Thyroid gland (tissue), 4 donors: ENCODE measurements around the gene COX6B2. TPM values are rescaled to one million over a fixed set of nuclear protein-coding genes. Genes with fewer than 3 reads are reported as not detected.
A peak's percentile ranks its signal among the peaks of the same experiment; 100 is the strongest.

Experiments used
- DNase-seq, 2 donors: peaks; one replicate each; pipeline ENCODE4 v3.0.0-alpha.2; 2019
- H3K27ac ChIP-seq, 3 donors: fragments of 200-600 bp; sonication (generic); 1 replicate in 2 of 3; 2 replicates in 1 of 3; pipeline ENCODE4 v1.5.1; 2016 to 2019; ENCODE audit warnings: mild to moderate bottlenecking in 1 of 3, moderate library complexity in 1 of 3
- H3K27me3 ChIP-seq: fragments of 200-600 bp; sonication (generic); one replicate; pipeline ENCODE4 v1.5.1; 2019
- H3K36me3 ChIP-seq, 2 donors: fragments of 200-600 bp; sonication (generic); one replicate each; pipeline ENCODE4 v1.5.1; 2016 to 2019
- H3K4me1 ChIP-seq, 2 donors: fragments of 200-600 bp; sonication (generic); one replicate each; pipeline ENCODE4 v1.5.1; 2017 to 2019
- H3K4me3 ChIP-seq, 3 donors: fragments of 200-600 bp; sonication (generic); replicated peaks in 1 of 3; 1 replicate in 2 of 3; 2 replicates in 1 of 3; pipeline ENCODE4 v1.5.1; 2016; ENCODE audit warnings: mild to moderate bottlenecking in 1 of 3
- H3K9me3 ChIP-seq: fragments of 200-600 bp; sonication (generic); one replicate; pipeline ENCODE4 v1.5.1; 2017
- CTCF ChIP-seq, 6 experiments: fragments of 200-600 bp in 3 of 6; fragments of 450-650 bp in 3 of 6; sonication (generic) in 3 of 6; IDR thresholded peaks; one replicate each; pipeline ENCODE4 v1.5.1; 2016 to 2019; ENCODE audit warnings: antibody characterized with exemption in 6 of 6, mild to moderate bottlenecking in 2 of 6, inconsistent platforms in 1 of 6, moderate library complexity in 1 of 6
- POLR2A ChIP-seq, 2 donors: fragments of 450-650 bp; IDR thresholded peaks; one replicate each; pipeline ENCODE4 v1.6.1; 2017; ENCODE audit warnings: antibody characterized with exemption in 2 of 2, mild to moderate bottlenecking in 2 of 2, moderate library complexity in 1 of 2
- WGBS, 2 donors: methylation state at CpG; one replicate each; pipeline ENCODE4 v1.1.5; 2017; 5-methylcytosine and 5-hydroxymethylcytosine counted together
- intact Hi-C: fragments of 100-400 bp; cut with DNase I; formaldehyde crosslinking; loops from one replicate; pipeline ENCODE4 v1.15.1; 2023
- total RNA-seq, 4 donors: library from RNA; depleted of rRNA; stranded (reverse); fragments of >200 nt; gene quantifications; one replicate each; pipeline ENCODE4 v1.2.3, GENCODE V29; 2016

The COX6B2 gene
- total RNA-seq, 4 donors from 2014 or later = 0.94 TPM; not detected in 3

GRCh38 chr19:55389386-55390317, 35.1 kb upstream of the COX6B2 start:
- Histone ChIP-seq H3K27me3 (no peaks in the 10 kb centered on the region), H3K4me1 (peaks cover 23 to 37% of the 10 kb centered on the region in 2 donors), H3K27ac (no peak overlapping the region), H3K9me3 (no peaks in the 10 kb centered on the region), H3K4me3 (no peak overlapping the region), H3K36me3 (peaks cover 18 to 23% of the 10 kb centered on the region in 2 donors)
- intact Hi-C loops = loop anchor here (10.0 kb wide), 1 partner anchor 265 kb away; the partner anchor contains the start of gene U2AF2
- WGBS, 2 donors = 85 to 87% methylated on average over 17 to 19 of the region's 21 CpGs
- no peak for DNase-seq
- TF ChIP-seq POLR2A (IDR thresholded peaks at IDR 0.05) (no peak), CTCF (IDR thresholded peaks at IDR 0.05) (no peak)

- DNase-seq = no peak
- H3K4me3 ChIP-seq = no peak overlapping the region
- no peaks in the 10 kb centered on the region for H3K27me3 ChIP-seq
- peaks cover 33 to 48% of the 10 kb centered on the region in 2 donors for H3K4me1 ChIP-seq
- H3K9me3 ChIP-seq = no peaks in the 10 kb centered on the region
- H3K36me3 ChIP-seq = peaks cover 18 to 23% of the 10 kb centered on the region in 2 donors
- TF ChIP-seq POLR2A (IDR thresholded peaks at IDR 0.05) = no peak
- TF ChIP-seq CTCF (IDR thresholded peaks at IDR 0.05) = no peak
- WGBS, 2 donors = 82 to 97% methylated on average over 12 to 18 of the region's 24 CpGs
- no peak overlapping the region for H3K27ac ChIP-seq
- intact Hi-C loops = loop anchor here (10.0 kb wide), 1 partner anchor 267 kb away; the partner anchor contains the start of gene U2AF2
Measured at GRCh38 chr19:55387736-55388497, 33.4 kb upstream of the COX6B2 start.

- intact Hi-C loops = loop anchor here (10.0 kb wide), 1 partner anchor 268 kb away; the partner anchor contains the start of gene U2AF2
- peak in 1 of 2 donors; percentile 8 for DNase-seq
- no peaks in the 10 kb centered on the region for H3K27me3 ChIP-seq
- 5 to 7% methylated on average over 15 to 26 of the region's 33 CpGs for WGBS, 2 donors
- H3K4me1 ChIP-seq = peaks cover 35 to 50% of the 10 kb centered on the region in 2 donors
- H3K9me3 ChIP-seq = no peaks in the 10 kb centered on the region
- H3K4me3 ChIP-seq = peak overlapping the region in 2 of 3 donors; percentile 62 to 89
- H3K36me3 ChIP-seq = peaks cover 18 to 23% of the 10 kb centered on the region in 2 donors
- no peak for TF ChIP-seq POLR2A (IDR thresholded peaks at IDR 0.05)
- TF ChIP-seq CTCF (IDR thresholded peaks at IDR 0.05) = no peak
- peak overlapping the region in 2 of 3 donors; percentile 98 for H3K27ac ChIP-seq
Measured at GRCh38 chr19:55386493-55386971, 32.0 kb upstream of the COX6B2 start.

- intact Hi-C loops = loop anchor here (10.0 kb wide), 1 partner anchor 269 kb away; the partner anchor contains the start of gene U2AF2
- H3K27me3 ChIP-seq = no peaks in the 10 kb centered on the region
- peak within 1 kb of the TSS; percentile 81 to 98 (median 98) for H3K27ac ChIP-seq
- H3K4me3 ChIP-seq = peak within 1 kb of the TSS; percentile 11 to 89 (median 62)
- peaks cover 18 to 23% of the 10 kb centered on the region in 2 donors for H3K36me3 ChIP-seq
- peak; percentile 98 to 99 for DNase-seq
- no peaks in the 10 kb centered on the region for H3K9me3 ChIP-seq
- WGBS, 2 donors = 0% methylated on average over 55 to 62 of the region's 68 CpGs
- H3K4me1 ChIP-seq = peaks cover 35 to 50% of the 10 kb centered on the region in 2 donors
- TF ChIP-seq POLR2A (IDR thresholded peaks at IDR 0.05) (peak; percentile 87 to 99), CTCF (IDR thresholded peaks at IDR 0.05) (no peak)
Measured at GRCh38 chr19:55385724-55386492, 31.4 kb upstream of the COX6B2 start, which contains the start of gene RPL28. TSS of gene RPL28 (plus strand) at chr19:55385932. CDS start at chr19:55386358, 426 bp downstream.
